OCI-LY1 (cell line): ENCODE measurements around the gene STRN4.

Source experiments
- H2AFZ ChIP-seq: fragments of 200-600 bp; sonication (generic), shearing (Covaris generic); 2 replicates; pipeline ENCODE4 v1.6.0; 2014; ENCODE audit warnings: antibody characterized with exemption, mild to moderate bottlenecking, low read length
- H3F3A ChIP-seq: fragments of 200-600 bp; sonication (generic), shearing (Covaris generic); 2 replicates; pipeline ENCODE4 v1.6.0; 2014; ENCODE audit warnings: mild to moderate bottlenecking, antibody characterized with exemption, low read length, moderate library complexity; ENCODE audit not compliant: insufficient read depth
- H3K27ac ChIP-seq: fragments of 200-600 bp; sonication (generic); 2 replicates; pipeline ENCODE4 v1.5.1; 2014; ENCODE audit warnings: low read length, mixed run types, mild to moderate bottlenecking, low read depth; ENCODE audit not compliant: poor library complexity, severe bottlenecking
- H3K27me3 ChIP-seq: fragments of 200-600 bp; sonication (generic); 2 replicates; pipeline ENCODE4 v1.6.0; 2014; ENCODE audit warnings: antibody characterized with exemption, mild to moderate bottlenecking, low read length, moderate library complexity; ENCODE audit not compliant: insufficient read depth
- H3K36me3 ChIP-seq: fragments of 200-600 bp; sonication (generic); 2 replicates; pipeline ENCODE4 v1.6.1; 2014; ENCODE audit warnings: mild to moderate bottlenecking, antibody characterized with exemption, low read length, moderate library complexity, mixed read lengths; ENCODE audit not compliant: insufficient read depth
- H3K4me1 ChIP-seq: fragments of 200-600 bp; sonication (generic); 2 replicates; pipeline ENCODE4 v1.5.1; 2014; ENCODE audit warnings: mild to moderate bottlenecking, low read length, moderate library complexity; ENCODE audit not compliant: insufficient read depth, severe bottlenecking
- H3K4me2 ChIP-seq: fragments of 200-600 bp; sonication (generic), shearing (Covaris generic); 2 replicates; pipeline ENCODE4 v1.6.1; 2014; ENCODE audit warnings: low read length
- H3K4me3 ChIP-seq: fragments of 200-600 bp; sonication (generic); 2 replicates; pipeline ENCODE4 v1.5.1; 2014; ENCODE audit warnings: low read length, low read depth, mild to moderate bottlenecking, mixed read lengths; ENCODE audit not compliant: poor library complexity, severe bottlenecking
- H3K79me2 ChIP-seq: fragments of 200-600 bp; shearing (Covaris generic); 2 replicates; pipeline ENCODE4 v1.6.1; 2016; ENCODE audit warnings: mixed run types, low read length, mixed read lengths; ENCODE audit not compliant: insufficient read depth
- H3K9ac ChIP-seq: fragments of 200-600 bp; sonication (generic), shearing (Covaris generic); 2 replicates; pipeline ENCODE4 v1.6.1; 2014; ENCODE audit warnings: mild to moderate bottlenecking, low read length, mixed read lengths
- H3K9me2 ChIP-seq: fragments of 200-600 bp; sonication (generic), shearing (Covaris generic); 2 replicates; pipeline ENCODE4 v1.6.1; 2014; ENCODE audit warnings: low read depth, mild to moderate bottlenecking, low read length, mixed read lengths
- H3K9me3 ChIP-seq: fragments of 200-600 bp; shearing (Covaris generic); 2 replicates; pipeline ENCODE4 v1.6.1; 2014; ENCODE audit warnings: low read length, mixed read lengths
- H4K20me1 ChIP-seq: fragments of 200-600 bp; sonication (generic), shearing (Covaris generic); 2 replicates; pipeline ENCODE4 v1.6.0; 2016; ENCODE audit warnings: mild to moderate bottlenecking, low read length; ENCODE audit not compliant: insufficient read depth
- CTCF ChIP-seq: fragments of 200-600 bp; sonication (generic), shearing (Covaris generic); IDR thresholded peaks from 2 replicates; pipeline ENCODE4 v1.5.1; 2017; ENCODE audit warnings: mild to moderate bottlenecking, antibody characterized with exemption, low read length, moderate library complexity, mixed read lengths
- EZH2 ChIP-seq: fragments of 200-600 bp; sonication (generic), shearing (Covaris generic); IDR thresholded peaks from 2 replicates; pipeline ENCODE4 v1.8.0; 2017; ENCODE audit warnings: borderline replicate concordance, mixed run types, mild to moderate bottlenecking, antibody characterized with exemption, low read length, moderate library complexity, mixed read lengths

STRN4 gene

DNA sequence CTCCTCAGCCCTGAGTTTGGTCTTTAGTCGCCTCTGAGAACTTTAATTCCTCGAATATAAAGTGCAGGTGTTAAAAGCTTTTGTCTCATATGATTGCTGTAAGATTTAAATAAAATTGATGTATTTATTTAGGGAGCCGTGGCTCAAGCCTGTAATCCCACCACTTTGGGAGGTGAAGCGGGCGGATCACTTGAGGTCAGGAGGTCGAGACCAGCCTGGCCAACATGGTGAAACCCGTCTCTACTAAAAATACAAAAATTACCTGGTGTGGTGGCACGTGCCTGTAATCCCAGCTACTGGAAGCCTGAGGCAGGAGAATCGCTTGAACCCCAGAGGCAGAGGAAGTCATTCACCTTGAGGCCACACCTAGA, 42.7 kb upstream of the STRN4 start:
- Histone ChIP-seq H3K36me3 (peaks cover 19% of the 10 kb centered on the region; the same call in 1 of the 2 replicates), H3K27me3 (no peaks in the 10 kb centered on the region; the same call in 1 of the 2 replicates), H3K4me2 (peak overlapping the region; percentile 44), H3K27ac (no peak overlapping the region), H3K9ac (no peak overlapping the region), H3K9me3 (no peaks in the 10 kb centered on the region), H2AFZ (no peak overlapping the region), H3K79me2 (peaks cover 42% of the 10 kb centered on the region), H4K20me1 (no peaks in the 10 kb centered on the region), H3K9me2 (no peaks in the 10 kb centered on the region), H3K4me1 (peaks cover 25% of the 10 kb centered on the region), H3F3A (peaks cover 6% of the 10 kb centered on the region; the same call in 1 of the 2 replicates), H3K4me3 (no peak overlapping the region)
- TF ChIP-seq CTCF: no peak
- no peak for TF ChIP-seq EZH2

GRCh38 chr19:46788262-46788967, 42.2 kb upstream of the STRN4 start, which contains the start of gene SLC1A5:
Gene SLC1A5, minus strand, starts transcription at chr19:46788594. Its CDS starts 629 bp downstream, at chr19:46787965.
- peaks cover 6% of the 10 kb centered on the region; the same call in 1 of the 2 replicates for H3F3A ChIP-seq

More at GRCh38 chr19:46788262-46788967, 42.2 kb upstream of the STRN4 start, which contains the start of gene SLC1A5:
- no peaks in the 10 kb centered on the region; the same call in 1 of the 2 replicates for H3K27me3 ChIP-seq
- peaks cover 42% of the 10 kb centered on the region for H3K79me2 ChIP-seq
- no peaks in the 10 kb centered on the region for H4K20me1 ChIP-seq
- H2AFZ ChIP-seq: no peak within 1 kb of the TSS
- peak within 1 kb of the TSS; percentile 87 for H3K9ac ChIP-seq
- peak within 1 kb of the TSS; percentile 85 for H3K4me2 ChIP-seq
- TF ChIP-seq EZH2 (no peak), CTCF (no peak)
- H3K4me1 ChIP-seq: peaks cover 30% of the 10 kb centered on the region
- H3K9me2 ChIP-seq: no peaks in the 10 kb centered on the region
- H3K9me3 ChIP-seq: no peaks in the 10 kb centered on the region
- peak within 1 kb of the TSS; percentile 95 for H3K27ac ChIP-seq
- H3K36me3 ChIP-seq: peaks cover 24% of the 10 kb centered on the region
- peak within 1 kb of the TSS; percentile 98 for H3K4me3 ChIP-seq
